Kidney (tissue), 14 donors: ENCODE data around the gene USP21. TPM values are rescaled to one million over a fixed set of nuclear protein-coding genes. Genes with fewer than 3 reads are reported as not detected.
A peak's percentile ranks its signal among the peaks of the same experiment; 100 is the strongest.

ENCODE experiments used
- DNase-seq, 5 donors: peaks; one replicate each; pipeline ENCODE4 v3.0.0-alpha.2; 2013 to 2020
- FAIRE-seq: peaks from 2 replicates; lab custom pipeline; 2012; peaks lifted over from hg19 to GRCh38; lab: Jason Lieb, UNC
- H3K27ac ChIP-seq, 2 donors: one replicate each; pipeline ENCODE4 v1.7.0; 2013; ENCODE audit warnings: low read depth in 2 of 2, low read length in 2 of 2, inconsistent platforms in 1 of 2
- H3K27me3 ChIP-seq: one replicate; pipeline ENCODE4 v1.7.1; 2013; ENCODE audit warnings: low read length, inconsistent platforms; ENCODE audit not compliant: control insufficient read depth, insufficient read depth
- H3K36me3 ChIP-seq, 3 donors: one replicate each; pipeline versions ENCODE4 v1.7.0 to v1.7.1; 2013; ENCODE audit warnings: low read length in 3 of 3, control low read depth in 1 of 3, inconsistent platforms in 1 of 3; ENCODE audit not compliant: insufficient read depth in 3 of 3, control insufficient read depth in 2 of 3
- H3K4me1 ChIP-seq, 3 donors: one replicate each; pipeline versions ENCODE4 v1.7.0 to v1.7.1; 2013; ENCODE audit warnings: low read length in 3 of 3, inconsistent platforms in 1 of 3, low read depth in 1 of 3; ENCODE audit not compliant: control insufficient read depth in 2 of 3, insufficient read depth in 2 of 3
- H3K4me3 ChIP-seq, 3 donors: one replicate each; pipeline versions ENCODE4 v1.7.0 to v1.8.1; 2013; ENCODE audit warnings: low read length in 3 of 3, control low read depth in 1 of 3, inconsistent platforms in 1 of 3
- H3K9ac ChIP-seq, 3 donors: one replicate each; pipeline versions ENCODE4 v1.7.0 to v1.7.1; 2013; ENCODE audit warnings: low read length in 3 of 3, control low read depth in 1 of 3, inconsistent platforms in 1 of 3
- H3K9me3 ChIP-seq, 3 donors: one replicate each; pipeline versions ENCODE4 v1.7.0 to v1.7.1; 2013; ENCODE audit warnings: low read length in 3 of 3, control low read depth in 1 of 3, inconsistent platforms in 1 of 3; ENCODE audit not compliant: control insufficient read depth in 2 of 3, insufficient read depth in 1 of 3
- intact Hi-C: fragments of 100-400 bp; cut with DNase I; formaldehyde crosslinking; loops from one replicate; pipeline ENCODE4 v1.11.1; 2022
- polyA plus RNA-seq: library from polyadenylated mRNA; stranded (reverse); fragments of 350-450 nt; fragmentation: Illumina TruSeq; extraction: RNeasy Lipid Tissue Mini Kit (QIAGEN cat#74804); gene quantifications from one replicate; pipeline ENCODE4 v1.2.3, GENCODE V29; 2014; ENCODE audit warnings: low read depth, low replicate concordance; ENCODE audit not compliant: insufficient read depth
- total RNA-seq: library from RNA; stranded (reverse); fragmentation: NEBNext Ultra II Directional; extraction: Animal tissue kit (Norgen Biotek cat#: 25700); gene quantifications from one replicate; pipeline ENCODE4 v1.2.1, GENCODE V29; 2021
- TF ChIP-seq, protein P1 (sequence below): IDR thresholded peaks from 3 replicates; pipeline ENCODE4 v1.5.1; 2012; ENCODE audit warnings: mild to moderate bottlenecking, moderate library complexity, borderline replicate concordance; ENCODE audit not compliant: insufficient read depth; ENCODE audit errors: extremely low read depth
- donor health status: control.
- donor health status: control.
- donor health status: control.
- donor health status: control.
- donor health status: control.
- donor health status: DM: yes; HTN: yes; CAD: no.
- donor health status: Normal renal cell carcinoma (clear cell type).

The USP21 gene
- total and polyA plus RNA-seq, 2 donors from 2014 or later, result 26.3 to 27.7 TPM

GRCh38 chr1:161192476-161193465, 33.5 kb downstream of the USP21 start:
- Histone ChIP-seq H3K9me3 (no peaks in the 10 kb centered on the region), H3K36me3 (peaks cover 0 to 4% (median 0%) of the 10 kb centered on the region in 3 donors), H3K9ac (no peak overlapping the region), H3K27ac (no peak overlapping the region), H3K4me3 (no peak overlapping the region), H3K4me1 (peaks cover 0 to 7% (median 5%) of the 10 kb centered on the region in 3 donors), H3K27me3 (no peaks in the 10 kb centered on the region)
- DNase-seq, result peak; percentile 63 to 88 (median 66)
- FAIRE-seq, result no peak
- intact Hi-C loops, result no loop called here
- TF ChIP-seq, protein P1, sequence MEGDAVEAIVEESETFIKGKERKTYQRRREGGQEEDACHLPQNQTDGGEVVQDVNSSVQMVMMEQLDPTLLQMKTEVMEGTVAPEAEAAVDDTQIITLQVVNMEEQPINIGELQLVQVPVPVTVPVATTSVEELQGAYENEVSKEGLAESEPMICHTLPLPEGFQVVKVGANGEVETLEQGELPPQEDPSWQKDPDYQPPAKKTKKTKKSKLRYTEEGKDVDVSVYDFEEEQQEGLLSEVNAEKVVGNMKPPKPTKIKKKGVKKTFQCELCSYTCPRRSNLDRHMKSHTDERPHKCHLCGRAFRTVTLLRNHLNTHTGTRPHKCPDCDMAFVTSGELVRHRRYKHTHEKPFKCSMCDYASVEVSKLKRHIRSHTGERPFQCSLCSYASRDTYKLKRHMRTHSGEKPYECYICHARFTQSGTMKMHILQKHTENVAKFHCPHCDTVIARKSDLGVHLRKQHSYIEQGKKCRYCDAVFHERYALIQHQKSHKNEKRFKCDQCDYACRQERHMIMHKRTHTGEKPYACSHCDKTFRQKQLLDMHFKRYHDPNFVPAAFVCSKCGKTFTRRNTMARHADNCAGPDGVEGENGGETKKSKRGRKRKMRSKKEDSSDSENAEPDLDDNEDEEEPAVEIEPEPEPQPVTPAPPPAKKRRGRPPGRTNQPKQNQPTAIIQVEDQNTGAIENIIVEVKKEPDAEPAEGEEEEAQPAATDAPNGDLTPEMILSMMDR, result peak; percentile 88

- no peak overlapping the region for H3K4me3 ChIP-seq
- FAIRE-seq (no peak), DNase-seq (peak in 1 of 5 donors; percentile 68)
- H3K9ac ChIP-seq, result no peak overlapping the region
- H3K27me3 ChIP-seq, result no peaks in the 10 kb centered on the region
- peaks cover 0 to 4% (median 0%) of the 10 kb centered on the region in 3 donors for H3K36me3 ChIP-seq
- no peak overlapping the region for H3K27ac ChIP-seq
- peaks cover 0 to 14% (median 5%) of the 10 kb centered on the region in 3 donors for H3K4me1 ChIP-seq
- TF ChIP-seq, protein P1, result peak; percentile 33
- no peaks in the 10 kb centered on the region for H3K9me3 ChIP-seq
- intact Hi-C loops, result no loop called here
Measured at GRCh38 chr1:161193561-161194235, 34.4 kb downstream of the USP21 start.

DNA sequence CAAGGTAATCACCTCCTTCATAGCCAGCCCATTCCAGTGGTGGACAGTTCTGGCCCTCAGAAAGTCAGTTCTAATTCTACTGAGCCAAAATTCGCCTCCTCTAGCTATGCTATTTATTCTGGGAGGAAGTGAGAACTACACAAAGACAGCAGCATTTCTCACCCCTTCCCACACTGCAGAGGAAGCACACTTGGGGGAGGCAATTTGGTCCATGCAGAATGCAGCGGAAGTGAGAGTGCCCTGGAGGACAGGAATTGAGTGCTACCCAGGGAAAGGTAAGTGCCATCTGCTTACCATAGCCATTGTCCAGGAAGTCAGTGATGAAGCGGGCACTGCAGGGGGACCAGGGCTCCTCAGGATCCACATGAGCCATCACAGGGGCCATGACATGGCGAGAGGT, 35.9 kb downstream of the USP21 start:
- peak overlapping the region in 1 of 3 donors; percentile 16 for H3K9ac ChIP-seq
- DNase-seq (peak in 1 of 5 donors; percentile 22), FAIRE-seq (no peak)
- no peak overlapping the region for H3K27ac ChIP-seq
- no peak overlapping the region for H3K4me3 ChIP-seq
- no peaks in the 10 kb centered on the region for H3K27me3 ChIP-seq
- peaks cover 0 to 14% (median 14%) of the 10 kb centered on the region in 3 donors for H3K4me1 ChIP-seq
- H3K9me3 ChIP-seq, result no peaks in the 10 kb centered on the region
- intact Hi-C loops, result no loop called here
- H3K36me3 ChIP-seq, result peaks cover 0 to 4% (median 0%) of the 10 kb centered on the region in 3 donors
- TF ChIP-seq, protein P1, result no peak
